Aorta (tissue), 5 donors: ENCODE results near the gene LILRA6. TPM values are rescaled to one million over a fixed set of nuclear protein-coding genes. Genes with fewer than 3 reads are reported as not detected.
"Not testable (repeated sequence)": the region's sequence is repeated elsewhere in the genome, so short reads cannot be mapped to it uniquely, and the experiment has no call there.

Source experiments
- ATAC-seq: fragments of 200-7000 bp; cut with Tn5 transposase; one replicate; pipeline ENCODE4 v1.9.1; 2022; ENCODE audit warnings: moderate library complexity; ENCODE audit not compliant: low FRiP score
- DNase-seq, 2 donors: peaks; one replicate each; pipeline ENCODE4 v3.0.0-alpha.2; 2020
- H3K27ac ChIP-seq, 2 donors: one replicate each; pipeline ENCODE4 v1.5.1; 2013; ENCODE audit warnings: low read length in 2 of 2, mild to moderate bottlenecking in 2 of 2, moderate library complexity in 2 of 2, control low read depth in 1 of 2, inconsistent platforms in 1 of 2, low read depth in 1 of 2
- H3K27me3 ChIP-seq, 2 donors: one replicate each; pipeline ENCODE4 v1.6.1; 2013; ENCODE audit warnings: control low read depth in 1 of 2, low read length in 1 of 2, mild to moderate bottlenecking in 1 of 2, moderate library complexity in 1 of 2; ENCODE audit not compliant: insufficient read depth in 2 of 2, control insufficient read depth in 1 of 2
- H3K36me3 ChIP-seq, 2 donors: one replicate each; pipeline ENCODE4 v1.6.1; 2013; ENCODE audit warnings: control low read depth in 1 of 2, low read length in 1 of 2, mild to moderate bottlenecking in 1 of 2; ENCODE audit not compliant: insufficient read depth in 2 of 2, control insufficient read depth in 1 of 2
- H3K4me1 ChIP-seq, 2 donors: one replicate each; pipeline ENCODE4 v1.6.1; 2013; ENCODE audit warnings: low read length in 2 of 2, control low read depth in 1 of 2, mild to moderate bottlenecking in 1 of 2, moderate library complexity in 1 of 2; ENCODE audit not compliant: insufficient read depth in 2 of 2, control insufficient read depth in 1 of 2
- H3K4me3 ChIP-seq, 2 donors: one replicate each; pipeline ENCODE4 v1.5.1; 2013; ENCODE audit warnings: low read length in 2 of 2, control low read depth in 1 of 2, mild to moderate bottlenecking in 1 of 2
- H3K9me3 ChIP-seq: one replicate; pipeline ENCODE4 v1.6.1; 2013; ENCODE audit warnings: mild to moderate bottlenecking, low read length; ENCODE audit not compliant: control insufficient read depth
- WGBS, 2 donors: extraction: QIAGEN DNeasy Blood & Tissue Kit; methylation state at CpG; one replicate each; pipeline ENCODE4 v1.1.7; 2013; 5-methylcytosine and 5-hydroxymethylcytosine counted together
- intact Hi-C, 2 donors: fragments of 100-400 bp; cut with DNase I; formaldehyde crosslinking; loops; one replicate each; pipeline versions ENCODE4 v1.14.2 to v1.15.0; 2022
- polyA plus RNA-seq, 2 donors: library from polyadenylated mRNA; stranded (reverse); fragments of 200-250 nt; gene quantifications; one replicate each; pipeline ENCODE4 v1.2.3, GENCODE V29; 2013
- total RNA-seq, 2 donors: library from RNA; stranded (reverse); fragmentation: NEBNext Ultra II Directional; extraction: Animal tissue kit (Norgen Biotek cat#: 25700); gene quantifications; one replicate each; pipeline ENCODE4 v1.2.1, GENCODE V29; 2021
- donor health status: healthy with polysubstance abuse.
- donor health status: Bipolar disorder and iron deficiency.
- donor health status: DM: no; HTN: no; CAD: no.
- donor health status: DM: no; HTN: no; CAD: no.
- donor health status: DM: yes; HTN: yes; CAD: no.

The LILRA6 gene
- total and polyA plus RNA-seq, 4 donors: 0.43 to 14.8 (median 9.0) TPM

- DNase-seq, intact Hi-C loops, H3K4me1 ChIP-seq, H3K27ac ChIP-seq, H3K4me3 ChIP-seq, ATAC-seq, H3K27me3 ChIP-seq, H3K9me3 ChIP-seq, H3K36me3 ChIP-seq: not testable (repeated sequence)
- WGBS, 2 donors: 78 to 81% methylated on average over 10 of the region's 10 CpGs
Measured at GRCh38 chr19:54224619-54225018, 18.0 kb downstream of the LILRA6 start.

GRCh38 chr19:54223937-54224281 is 18.7 kb downstream of the LILRA6 start:
- not testable (repeated sequence) for H3K4me1 ChIP-seq, H3K27me3 ChIP-seq, H3K27ac ChIP-seq, DNase-seq, H3K9me3 ChIP-seq, H3K4me3 ChIP-seq, H3K36me3 ChIP-seq
- ATAC-seq: peak; percentile 54
- intact Hi-C loops: loop anchor here in 1 of 2 donors (2.0 kb wide), 1 partner anchor 15 kb away; no protein-coding TSS in a partner anchor
- 40 to 45% methylated on average over 5 of the region's 5 CpGs for WGBS, 2 donors

GRCh38 chr19:54223277-54223936 is 19.2 kb downstream of the LILRA6 start:
- H3K27me3 ChIP-seq, H3K4me3 ChIP-seq, H3K4me1 ChIP-seq, H3K27ac ChIP-seq, H3K36me3 ChIP-seq, H3K9me3 ChIP-seq: not testable (repeated sequence)
- intact Hi-C loops: loop anchor here in 1 of 2 donors (2.0 kb wide), 1 partner anchor 15 kb away; no protein-coding TSS in a partner anchor
- ATAC-seq (peak; percentile 61), DNase-seq (peak in 1 of 2 donors; percentile 41)
- WGBS, 2 donors: 25 to 28% methylated on average over 14 of the region's 14 CpGs

GRCh38 chr19:54222474-54223276 is 19.9 kb downstream of the LILRA6 start, which contains the start of gene LILRB3:
Gene LILRB3 (minus strand): TSS chr19:54223007. CDS start chr19:54222976, 31 bp downstream.
- peak; percentile 50 for ATAC-seq
- not testable (repeated sequence) for H3K4me1 ChIP-seq, H3K27ac ChIP-seq, H3K36me3 ChIP-seq, H3K4me3 ChIP-seq, H3K9me3 ChIP-seq, DNase-seq, H3K27me3 ChIP-seq
- intact Hi-C loops: loop anchor here in 1 of 2 donors (2.0 kb wide), 1 partner anchor 16 kb away; no protein-coding TSS in a partner anchor
- WGBS, 2 donors: 63 to 69% methylated on average over 16 of the region's 16 CpGs

- not testable (repeated sequence) for H3K4me3 ChIP-seq, H3K9me3 ChIP-seq, H3K36me3 ChIP-seq, DNase-seq, H3K27ac ChIP-seq, H3K27me3 ChIP-seq, ATAC-seq, H3K4me1 ChIP-seq
- WGBS, 2 donors: 72 to 74% methylated on average over 6 to 7 of the region's 7 CpGs
- intact Hi-C loops: loop anchor here in 1 of 2 donors (2.0 kb wide), 1 partner anchor 17 kb away; no protein-coding TSS in a partner anchor
Measured at GRCh38 chr19:54221947-54222346, 20.6 kb downstream of the LILRA6 start.

GRCh38 chr19:54219702-54220101 is 22.9 kb downstream of the LILRA6 start:
- intact Hi-C loops, H3K4me1 ChIP-seq, H3K4me3 ChIP-seq, H3K9me3 ChIP-seq, H3K27ac ChIP-seq, H3K36me3 ChIP-seq, ATAC-seq, H3K27me3 ChIP-seq: not testable (repeated sequence)
- DNase-seq: peak in 1 of 2 donors; percentile 44
- 79 to 83% methylated on average over 2 to 5 of the region's 5 CpGs for WGBS, 2 donors

GRCh38 chr19:54218960-54219661 is 23.5 kb downstream of the LILRA6 start:
- Histone ChIP-seq H3K4me1 (no peaks in the 10 kb centered on the region), H3K36me3 (no peaks in the 10 kb centered on the region), H3K4me3 (no peak overlapping the region), H3K27me3 (no peaks in the 10 kb centered on the region), H3K27ac (no peak overlapping the region), H3K9me3 (no peaks in the 10 kb centered on the region)
- intact Hi-C loops: no loop called here
- ATAC-seq (no peak), DNase-seq (peak in 1 of 2 donors; percentile 42)
- WGBS, 2 donors: 90 to 92% methylated on average over 27 of the region's 27 CpGs

- DNase-seq (no peak), ATAC-seq (no peak)
- no peak overlapping the region for H3K4me3 ChIP-seq
- no peaks in the 10 kb centered on the region for H3K9me3 ChIP-seq
- no peaks in the 10 kb centered on the region for H3K4me1 ChIP-seq
- 78 to 85% methylated on average over 5 to 8 of the region's 8 CpGs for WGBS, 2 donors
- H3K36me3 ChIP-seq: no peaks in the 10 kb centered on the region
- intact Hi-C loops: no loop called here
- no peaks in the 10 kb centered on the region for H3K27me3 ChIP-seq
- no peak overlapping the region for H3K27ac ChIP-seq
Measured at GRCh38 chr19:54218259-54218658, 24.3 kb downstream of the LILRA6 start.
